SK-N-DZ (cell line): ENCODE data around the gene NTM.
"Not testable (repeated sequence)": the region's sequence is repeated elsewhere in the genome, so short reads cannot be mapped to it uniquely, and the experiment has no call there.

ENCODE experiments used
- DNase-seq: peaks from one replicate; pipeline ENCODE4 v3.0.0-alpha.2; 2015; ENCODE audit warnings: low spot score

The NTM gene

GRCh38 chr11:131666006-131666405 is 295.6 kb downstream of the NTM start:
- DNase-seq: no peak

GRCh38 chr11:131666617-131667016 is 296.2 kb downstream of the NTM start:
- no peak for DNase-seq

GRCh38 chr11:131667566-131667965 is 297.2 kb downstream of the NTM start:
- no peak for DNase-seq

GRCh38 chr11:131668500-131669400 is 298.3 kb downstream of the NTM start:
- peak; percentile 3 for DNase-seq

GRCh38 chr11:131669401-131669780 is 299.0 kb downstream of the NTM start:
- no peak for DNase-seq

GRCh38 chr11:131670876-131671275 is 300.5 kb downstream of the NTM start:
- DNase-seq: no peak

GRCh38 chr11:131671320-131671719 is 300.9 kb downstream of the NTM start:
- no peak for DNase-seq

- no peak for DNase-seq
Observed at GRCh38 chr11:131671734-131672133, 301.3 kb downstream of the NTM start.

GRCh38 chr11:131672191-131672590 is 301.8 kb downstream of the NTM start:
- DNase-seq: no peak

GRCh38 chr11:131674051-131674755 is 303.8 kb downstream of the NTM start:
- peak; percentile 16 for DNase-seq

GRCh38 chr11:131675121-131675888 is 304.9 kb downstream of the NTM start:
- DNase-seq: no peak

GRCh38 chr11:131677828-131678470 is 307.5 kb downstream of the NTM start:
- no peak for DNase-seq

- no peak for DNase-seq
Observed at GRCh38 chr11:131678658-131679340, 308.4 kb downstream of the NTM start.

- not testable (repeated sequence) for DNase-seq
Observed at GRCh38 chr11:131680448-131680847, 310.0 kb downstream of the NTM start.

GRCh38 chr11:131681920-131682319 is 311.5 kb downstream of the NTM start:
- no peak for DNase-seq

GRCh38 chr11:131682373-131683015 is 312.1 kb downstream of the NTM start:
- DNase-seq: no peak

GRCh38 chr11:131683131-131683530 is 312.7 kb downstream of the NTM start:
- no peak for DNase-seq

- no peak for DNase-seq
Observed at GRCh38 chr11:131683666-131684065, 313.3 kb downstream of the NTM start.

- no peak for DNase-seq
Observed at GRCh38 chr11:131684111-131685060, 314.0 kb downstream of the NTM start.
